ENCODE data around the gene CTDNEP1. TPM values are rescaled to one million over a fixed set of nuclear protein-coding genes. Genes with fewer than 3 reads are reported as not detected.
A peak's percentile ranks its signal among the peaks of the same experiment; 100 is the strongest.

Gene CTDNEP1
- total RNA-seq, 4 donors from 2014 or later = 33.8 to 66.3 (median 52.5) TPM

DNA sequence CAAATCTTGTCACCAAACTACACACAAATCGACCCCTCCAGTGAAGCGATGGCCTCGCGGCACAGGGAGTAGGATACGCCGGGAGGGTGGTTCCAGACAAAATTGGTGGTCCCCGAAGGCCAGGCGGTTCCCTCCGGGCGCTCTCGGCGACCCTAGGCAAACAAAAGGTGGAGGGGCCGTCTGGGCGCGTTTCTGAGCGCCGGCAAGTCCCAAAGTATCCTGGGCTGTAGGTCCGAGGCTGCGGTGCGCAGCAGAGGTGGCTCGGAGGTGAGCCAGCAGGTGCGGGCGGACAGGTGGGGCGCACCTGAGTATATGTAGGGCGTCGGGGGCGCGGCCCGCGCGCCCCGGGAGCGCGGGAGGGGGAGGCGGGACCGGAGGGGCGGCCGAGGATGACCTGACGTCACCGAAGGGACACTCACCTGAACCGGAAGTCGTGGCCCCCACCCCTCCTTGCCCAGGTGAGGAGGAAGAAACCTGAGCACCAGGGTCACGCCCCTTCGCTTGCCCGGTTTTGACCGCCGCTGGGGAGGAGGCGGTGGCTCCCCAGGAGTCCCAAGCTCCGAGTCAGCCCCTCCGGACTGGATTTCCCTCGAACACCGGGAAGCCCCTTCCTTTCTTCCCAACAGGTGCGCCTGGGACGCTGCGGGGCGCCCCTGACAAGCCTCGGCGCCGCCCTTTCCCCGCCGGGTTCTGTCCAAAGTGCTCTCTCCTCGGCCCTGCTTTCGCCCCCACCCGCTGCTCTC, 10.8 kb upstream of the CTDNEP1 start, which contains the start of gene CLDN7:
TSS of gene CLDN7 (minus strand) at position 287 of the 743 bp plus-strand sequence. CDS start 435 bp downstream, outside the sequence.
- 1 to 6% methylated on average over 14 to 18 of the region's 64 CpGs for WGBS, 2 donors (ENCODE audit: low coverage in 1 of 2)
- Histone ChIP-seq H3K27ac (peak within 1 kb of the TSS in 1 of 4 donors; percentile 53), H3K4me1 (peaks cover 0 to 34% (median 22%) of the 10 kb centered on the region in 3 donors), H3K36me3 (peaks cover 0 to 23% of the 10 kb centered on the region in 2 donors), H3K9me3 (no peaks in the 10 kb centered on the region), H3K4me3 (peak within 1 kb of the TSS; percentile 2 to 52), H3K27me3 (peaks cover 72% of the 10 kb centered on the region)
- TF ChIP-seq, protein P1, sequence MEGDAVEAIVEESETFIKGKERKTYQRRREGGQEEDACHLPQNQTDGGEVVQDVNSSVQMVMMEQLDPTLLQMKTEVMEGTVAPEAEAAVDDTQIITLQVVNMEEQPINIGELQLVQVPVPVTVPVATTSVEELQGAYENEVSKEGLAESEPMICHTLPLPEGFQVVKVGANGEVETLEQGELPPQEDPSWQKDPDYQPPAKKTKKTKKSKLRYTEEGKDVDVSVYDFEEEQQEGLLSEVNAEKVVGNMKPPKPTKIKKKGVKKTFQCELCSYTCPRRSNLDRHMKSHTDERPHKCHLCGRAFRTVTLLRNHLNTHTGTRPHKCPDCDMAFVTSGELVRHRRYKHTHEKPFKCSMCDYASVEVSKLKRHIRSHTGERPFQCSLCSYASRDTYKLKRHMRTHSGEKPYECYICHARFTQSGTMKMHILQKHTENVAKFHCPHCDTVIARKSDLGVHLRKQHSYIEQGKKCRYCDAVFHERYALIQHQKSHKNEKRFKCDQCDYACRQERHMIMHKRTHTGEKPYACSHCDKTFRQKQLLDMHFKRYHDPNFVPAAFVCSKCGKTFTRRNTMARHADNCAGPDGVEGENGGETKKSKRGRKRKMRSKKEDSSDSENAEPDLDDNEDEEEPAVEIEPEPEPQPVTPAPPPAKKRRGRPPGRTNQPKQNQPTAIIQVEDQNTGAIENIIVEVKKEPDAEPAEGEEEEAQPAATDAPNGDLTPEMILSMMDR (IDR thresholded peaks at IDR 0.05) = no peak
- TF ChIP-seq POLR2AphosphoS5 (IDR thresholded peaks at IDR 0.05) (no peak), POLR2A (IDR thresholded peaks at IDR 0.05) (no peak)
- no peak for ATAC-seq

DNA sequence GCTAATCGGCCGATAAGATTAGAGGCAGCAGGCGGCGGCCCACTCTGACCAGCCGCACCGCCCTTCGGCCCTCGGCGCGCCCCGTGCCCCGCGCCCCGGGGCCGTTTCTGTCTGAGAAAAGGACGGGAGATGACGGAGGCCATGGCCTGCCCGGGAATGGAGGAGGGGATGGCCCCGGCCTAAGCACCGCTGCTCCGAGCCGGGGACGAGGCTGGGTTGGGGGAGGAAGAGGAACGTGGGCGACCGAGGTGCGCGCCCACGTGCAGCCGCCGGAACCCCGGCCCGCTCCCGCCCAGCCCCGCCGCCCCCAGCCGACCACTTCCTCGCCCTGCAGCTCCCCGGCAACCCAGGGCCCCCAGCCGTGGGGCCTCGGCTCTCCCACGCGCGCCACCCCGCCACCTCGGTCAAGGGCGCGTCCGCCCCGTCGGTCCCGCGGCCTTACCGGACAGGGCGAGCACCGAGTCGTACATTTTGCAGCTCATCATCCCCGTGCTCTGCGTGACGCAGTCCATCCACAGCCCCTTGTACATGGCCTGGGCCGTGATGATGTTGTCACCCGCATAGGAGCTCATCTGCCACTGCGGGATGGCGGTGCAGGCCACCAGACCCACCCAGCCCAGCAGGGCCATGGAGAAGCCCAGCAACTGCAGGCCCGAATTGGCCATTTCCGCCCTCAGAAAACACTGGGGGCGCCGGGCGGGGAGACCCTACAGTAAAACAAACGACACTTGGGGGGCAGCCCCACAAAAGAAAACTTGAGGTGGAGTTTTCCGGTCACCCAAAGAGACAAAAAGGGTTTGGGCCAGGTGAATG, 10.1 kb upstream of the CTDNEP1 start:
- peak; percentile 14 for ATAC-seq
- WGBS, 2 donors (ENCODE audit: low coverage in 1 of 2) = 37% methylated on average over 2 of the region's 71 CpGs; no CpG with 5 or more reads in 1 of the 2 donors
- peaks cover 65% of the 10 kb centered on the region for H3K27me3 ChIP-seq
- TF ChIP-seq EP300 (IDR thresholded peaks at IDR 0.05) = no peak
- TF ChIP-seq POLR2A (IDR thresholded peaks at IDR 0.05) = no peak
- TF ChIP-seq POLR2AphosphoS5 (IDR thresholded peaks at IDR 0.05) = no peak
- TF ChIP-seq, protein P1 (IDR thresholded peaks at IDR 0.05) = no peak
- peaks cover 0 to 34% (median 22%) of the 10 kb centered on the region in 3 donors for H3K4me1 ChIP-seq
- H3K4me3 ChIP-seq = peak overlapping the region; percentile 2 to 52
- H3K27ac ChIP-seq = peak overlapping the region in 1 of 4 donors; percentile 53
- peaks cover 0 to 31% of the 10 kb centered on the region in 2 donors for H3K36me3 ChIP-seq
- no peaks in the 10 kb centered on the region for H3K9me3 ChIP-seq

DNA sequence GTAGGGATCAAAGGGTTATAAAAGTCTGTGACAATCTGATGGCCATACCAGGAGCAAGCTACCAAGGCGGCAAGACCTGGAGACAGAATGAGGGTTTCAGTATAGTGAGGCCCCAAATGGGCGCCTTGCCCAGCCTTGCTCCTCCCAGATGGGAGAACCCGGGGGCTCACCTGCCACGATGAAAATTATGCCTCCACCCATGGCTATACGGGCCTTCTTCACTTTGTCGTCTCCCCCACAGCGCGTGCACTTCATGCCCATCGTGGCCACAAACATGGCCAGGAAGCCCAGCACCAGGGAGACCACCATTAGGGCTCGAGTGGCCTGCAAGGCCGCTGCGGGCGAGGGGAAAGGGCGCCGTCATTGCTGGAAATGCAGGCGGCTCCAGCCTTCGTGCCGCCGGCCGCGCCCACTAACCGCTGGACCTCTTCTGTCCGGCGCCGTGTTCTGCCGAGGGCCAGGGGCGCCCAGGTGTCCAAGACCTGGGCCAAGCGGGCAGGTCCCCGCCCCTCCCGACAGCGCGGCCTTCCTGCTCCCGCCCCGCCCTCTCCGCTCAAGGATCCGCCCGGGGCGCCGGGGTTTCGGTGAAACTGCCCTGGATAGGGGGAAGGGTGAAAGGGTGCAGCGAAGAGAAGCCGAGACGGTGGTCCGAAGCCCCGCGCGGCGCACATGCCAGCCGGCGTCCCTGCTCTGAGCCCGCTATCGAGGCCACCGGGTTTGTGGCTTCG, 9.3 kb upstream of the CTDNEP1 start:
- peaks cover 0 to 38% of the 10 kb centered on the region in 2 donors for H3K36me3 ChIP-seq
- peaks cover 57% of the 10 kb centered on the region for H3K27me3 ChIP-seq
- peak; percentile 56 for ATAC-seq
- peak overlapping the region; percentile 2 to 52 for H3K4me3 ChIP-seq
- TF ChIP-seq POLR2A (IDR thresholded peaks at IDR 0.05) (no peak), POLR2AphosphoS5 (IDR thresholded peaks at IDR 0.05) (no peak), EP300 (IDR thresholded peaks at IDR 0.05) (no peak)
- TF ChIP-seq, protein P1 (IDR thresholded peaks at IDR 0.05) = no peak
- no CpG with 5 or more reads among the region's 54 CpGs for WGBS, 2 donors (ENCODE audit: low coverage in 1 of 2)
- no peaks in the 10 kb centered on the region for H3K9me3 ChIP-seq
- peak overlapping the region in 1 of 4 donors; percentile 53 for H3K27ac ChIP-seq
- peaks cover 0 to 34% (median 22%) of the 10 kb centered on the region in 3 donors for H3K4me1 ChIP-seq

DNA sequence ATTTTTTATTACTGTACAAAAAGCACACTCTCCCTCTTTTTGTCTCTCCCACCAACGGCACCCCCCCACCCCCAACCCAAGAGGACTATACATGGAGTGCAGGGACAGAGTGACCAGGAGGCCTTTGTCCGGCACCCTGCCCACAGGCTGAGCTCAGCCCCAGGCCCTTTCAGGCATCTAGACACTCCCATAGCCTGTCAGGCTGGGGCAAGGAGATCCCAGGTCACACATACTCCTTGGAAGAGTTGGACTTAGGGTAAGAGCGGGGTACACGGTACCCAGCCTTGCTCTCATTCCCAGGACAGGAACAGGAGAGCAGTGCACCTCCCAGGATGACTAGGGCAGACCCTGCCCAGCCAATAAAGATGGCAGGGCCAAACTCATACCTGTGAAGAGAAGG, 8.6 kb upstream of the CTDNEP1 start:
- 60 to 75% methylated on average over 1 to 2 of the region's 4 CpGs for WGBS, 2 donors (ENCODE audit: low coverage in 1 of 2)
- no peak overlapping the region for H3K4me3 ChIP-seq
- peaks cover 0 to 45% of the 10 kb centered on the region in 2 donors for H3K36me3 ChIP-seq
- peaks cover 0 to 34% (median 22%) of the 10 kb centered on the region in 3 donors for H3K4me1 ChIP-seq
- H3K27me3 ChIP-seq = peaks cover 51% of the 10 kb centered on the region
- no peak for ATAC-seq
- H3K27ac ChIP-seq = no peak overlapping the region
- TF ChIP-seq EP300 (IDR thresholded peaks at IDR 0.05) (no peak), POLR2A (IDR thresholded peaks at IDR 0.05) (no peak), POLR2AphosphoS5 (IDR thresholded peaks at IDR 0.05) (no peak)
- TF ChIP-seq, protein P1 (IDR thresholded peaks at IDR 0.05) = no peak
- H3K9me3 ChIP-seq = no peaks in the 10 kb centered on the region
